ES-I3 (cell line): ENCODE measurements around the gene FBXL3.

Experiments
- H3K36me3 ChIP-seq: 2 replicates; pipeline ENCODE4 v1.6.1; 2013; ENCODE audit warnings: mild to moderate bottlenecking, low read length, control low read depth, moderate library complexity; ENCODE audit not compliant: insufficient read depth
- H3K4me1 ChIP-seq: 2 replicates; pipeline ENCODE4 v1.6.1; 2013; ENCODE audit warnings: mild to moderate bottlenecking, control low read depth, low read length; ENCODE audit not compliant: insufficient read depth
- H3K9ac ChIP-seq: 2 replicates; pipeline ENCODE4 v1.6.1; 2013; ENCODE audit warnings: low read depth, mild to moderate bottlenecking, low read length, moderate library complexity
- H3K9me3 ChIP-seq: 2 replicates; pipeline ENCODE4 v1.6.1; 2013; ENCODE audit warnings: mild to moderate bottlenecking, low read length, moderate library complexity; ENCODE audit not compliant: control insufficient read depth, insufficient read depth

The FBXL3 gene

GRCh38 chr13:76991432-76991795, 35.5 kb downstream of the FBXL3 start:
- no peaks in the 10 kb centered on the region for H3K9me3 ChIP-seq
- H3K9ac ChIP-seq = peak overlapping the region; percentile 72; the same call in 1 of the 2 replicates
- peaks cover 7% of the 10 kb centered on the region for H3K4me1 ChIP-seq
- H3K36me3 ChIP-seq = peaks cover 2% of the 10 kb centered on the region; the same call in 1 of the 2 replicates

- Histone ChIP-seq H3K36me3 (no peaks in the 10 kb centered on the region), H3K9ac (no peak overlapping the region)
These were observed 43.3 kb downstream of the FBXL3 start for GRCh38 chr13:76983676-76984075.

DNA sequence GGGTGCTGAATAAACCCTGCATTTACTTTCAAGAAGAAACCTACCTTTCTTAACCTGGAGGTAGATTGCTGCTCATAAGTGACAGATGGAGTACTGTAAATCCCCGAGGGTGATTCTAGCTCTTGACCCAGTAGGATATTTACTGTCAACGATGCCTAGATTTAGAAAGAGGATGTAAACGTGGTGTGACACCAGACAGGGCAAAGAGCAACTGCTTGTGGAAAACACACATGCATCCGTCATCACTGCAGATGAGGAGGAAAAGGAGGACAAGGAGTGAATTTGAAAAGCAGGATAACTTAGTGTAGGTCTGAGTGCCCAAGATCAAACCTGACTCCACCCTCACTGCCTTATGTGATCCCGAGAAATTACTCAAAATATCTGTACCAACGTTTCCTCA, 44.9 kb downstream of the FBXL3 start:
- Histone ChIP-seq H3K9ac (no peak overlapping the region), H3K9me3 (no peaks in the 10 kb centered on the region; the same call in 1 of the 2 replicates), H3K36me3 (no peaks in the 10 kb centered on the region), H3K4me1 (no peaks in the 10 kb centered on the region)

More at GRCh38 chr13:76983676-76984075, 43.3 kb downstream of the FBXL3 start:
- Histone ChIP-seq H3K4me1 (no peaks in the 10 kb centered on the region), H3K9me3 (no peaks in the 10 kb centered on the region; the same call in 1 of the 2 replicates)

GRCh38 chr13:76980075-76980718, 46.8 kb downstream of the FBXL3 start:
- no peak overlapping the region for H3K9ac ChIP-seq
- peaks cover 6% of the 10 kb centered on the region; the same call in 1 of the 2 replicates for H3K4me1 ChIP-seq
- no peaks in the 10 kb centered on the region; the same call in 1 of the 2 replicates for H3K9me3 ChIP-seq
- H3K36me3 ChIP-seq = no peaks in the 10 kb centered on the region

- Histone ChIP-seq H3K36me3 (no peaks in the 10 kb centered on the region), H3K9ac (no peak overlapping the region), H3K9me3 (no peaks in the 10 kb centered on the region), H3K4me1 (peaks cover 6% of the 10 kb centered on the region; the same call in 1 of the 2 replicates)
These were observed 50.0 kb downstream of the FBXL3 start for GRCh38 chr13:76976929-76977328.

GRCh38 chr13:76976490-76976889, 50.5 kb downstream of the FBXL3 start:
- H3K4me1 ChIP-seq = peaks cover 6% of the 10 kb centered on the region; the same call in 1 of the 2 replicates
- no peak overlapping the region for H3K9ac ChIP-seq
- no peaks in the 10 kb centered on the region for H3K36me3 ChIP-seq
- no peaks in the 10 kb centered on the region for H3K9me3 ChIP-seq

- H3K36me3 ChIP-seq = no peaks in the 10 kb centered on the region
- no peaks in the 10 kb centered on the region for H3K9me3 ChIP-seq
- peaks cover 6% of the 10 kb centered on the region; the same call in 1 of the 2 replicates for H3K4me1 ChIP-seq
- no peak overlapping the region for H3K9ac ChIP-seq
These were observed 51.1 kb downstream of the FBXL3 start for GRCh38 chr13:76975863-76976262.

DNA sequence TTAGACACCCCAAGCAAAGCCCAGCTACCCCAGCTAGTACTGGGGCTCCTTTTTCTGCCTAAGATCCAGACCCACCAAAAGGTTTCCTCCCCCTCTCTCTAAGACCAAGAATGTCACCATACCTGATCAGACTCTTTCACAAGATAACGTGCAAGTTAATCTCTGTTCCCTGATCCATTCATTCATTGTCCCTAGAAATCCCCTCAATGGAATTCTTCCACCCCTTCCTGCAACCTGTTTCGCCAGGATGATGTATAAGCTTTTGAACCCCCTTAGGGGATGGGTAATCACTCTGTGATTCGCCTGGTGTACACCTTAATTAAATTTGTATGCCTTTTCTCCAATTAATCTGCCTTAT, 52.4 kb downstream of the FBXL3 start:
- H3K36me3 ChIP-seq = no peaks in the 10 kb centered on the region

DNA sequence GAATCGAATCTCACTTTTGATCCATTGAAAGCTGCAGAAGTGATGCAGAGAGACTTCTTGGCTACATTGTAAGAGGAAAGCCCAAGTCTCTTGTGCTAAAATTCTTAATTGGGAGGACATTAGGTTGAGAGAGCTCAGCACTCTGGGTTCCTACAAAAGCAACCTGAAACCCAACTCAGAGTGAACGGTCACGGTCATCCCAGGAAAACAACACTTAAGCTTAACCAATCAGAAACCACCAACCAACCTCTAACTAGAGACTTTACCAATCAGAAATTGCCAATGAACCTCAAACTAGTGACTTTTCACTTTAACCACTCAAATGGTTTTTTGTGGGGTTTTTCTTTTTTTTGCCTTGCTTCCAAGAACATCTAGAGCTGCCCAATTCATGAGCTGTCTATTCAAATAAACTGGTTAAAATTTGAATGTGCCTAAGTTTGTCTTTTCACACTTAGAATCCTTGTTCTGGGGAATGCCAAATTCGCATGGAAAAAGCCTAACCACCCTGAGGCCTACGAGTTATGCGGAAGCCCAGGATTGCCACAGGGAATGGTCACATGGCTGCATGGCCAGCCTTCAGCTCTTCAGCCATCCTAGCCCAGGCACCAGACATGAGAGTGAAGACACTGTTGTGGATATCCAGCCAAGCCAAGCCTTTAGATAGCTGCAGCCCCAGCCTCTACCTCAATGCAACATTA, 52.9 kb downstream of the FBXL3 start:
- no peaks in the 10 kb centered on the region for H3K9me3 ChIP-seq
- H3K9ac ChIP-seq = no peak overlapping the region
- H3K36me3 ChIP-seq = no peaks in the 10 kb centered on the region
- H3K4me1 ChIP-seq = peaks cover 6% of the 10 kb centered on the region; the same call in 1 of the 2 replicates

More for the DNA sequence above, 52.4 kb downstream of the FBXL3 start:
- Histone ChIP-seq H3K4me1 (peaks cover 6% of the 10 kb centered on the region; the same call in 1 of the 2 replicates), H3K9ac (no peak overlapping the region), H3K9me3 (no peaks in the 10 kb centered on the region)

DNA sequence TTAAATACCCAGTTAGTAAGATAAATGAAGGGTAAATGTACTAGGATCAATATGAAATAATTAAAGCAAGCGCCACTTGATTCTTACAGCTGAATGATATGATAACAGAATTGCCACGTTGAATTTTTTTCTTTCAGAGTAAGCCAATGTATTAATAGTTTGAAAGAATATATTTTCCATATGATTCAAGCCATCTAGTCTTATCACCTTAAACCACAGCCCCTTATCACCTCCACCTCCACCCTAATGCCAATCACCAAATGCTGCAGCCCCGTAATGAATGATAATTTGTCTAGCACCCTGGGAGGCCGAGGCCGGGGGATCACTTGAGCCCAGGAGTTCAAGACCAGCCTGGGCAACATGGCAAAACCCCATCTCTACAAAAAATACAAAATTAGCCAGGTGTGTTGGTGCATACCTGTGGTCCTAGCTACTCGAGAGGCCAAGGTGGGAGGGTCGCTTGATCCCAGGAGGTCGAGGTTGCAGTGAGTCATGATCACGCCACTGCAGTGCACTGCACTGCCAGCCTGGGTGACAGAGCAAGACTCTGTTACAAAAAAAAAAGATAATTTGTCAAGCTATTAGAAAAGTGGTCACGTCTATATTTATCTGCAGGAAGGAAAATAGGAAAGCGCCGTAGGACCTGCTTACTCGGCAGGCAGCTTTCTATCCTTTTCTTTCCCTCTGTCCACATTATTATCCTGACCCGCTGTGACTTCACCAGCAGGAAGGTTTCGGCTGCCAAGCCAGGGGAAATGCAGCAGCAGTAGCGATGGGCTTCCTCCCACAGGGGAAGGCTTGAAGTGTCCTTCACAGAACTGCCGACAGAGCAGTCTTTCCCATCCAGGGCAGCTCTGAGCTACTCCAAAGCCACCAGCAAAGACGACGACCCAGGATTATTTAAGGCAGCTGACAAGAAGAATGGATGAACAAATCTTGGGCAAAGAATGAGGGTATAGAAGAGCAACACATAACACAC, 54.8 kb downstream of the FBXL3 start:
- no peaks in the 10 kb centered on the region for H3K36me3 ChIP-seq
- H3K4me1 ChIP-seq = peaks cover 6% of the 10 kb centered on the region; the same call in 1 of the 2 replicates
- no peak overlapping the region for H3K9ac ChIP-seq
- H3K9me3 ChIP-seq = no peaks in the 10 kb centered on the region

- Histone ChIP-seq H3K4me1 (peaks cover 6% of the 10 kb centered on the region; the same call in 1 of the 2 replicates), H3K36me3 (no peaks in the 10 kb centered on the region), H3K9me3 (no peaks in the 10 kb centered on the region), H3K9ac (no peak overlapping the region)
These were observed 55.7 kb downstream of the FBXL3 start for GRCh38 chr13:76971215-76971614.

- Histone ChIP-seq H3K36me3 (no peaks in the 10 kb centered on the region), H3K9me3 (no peaks in the 10 kb centered on the region), H3K9ac (no peak overlapping the region), H3K4me1 (no peaks in the 10 kb centered on the region)
These were observed 57.2 kb downstream of the FBXL3 start for GRCh38 chr13:76969488-76970365.

DNA sequence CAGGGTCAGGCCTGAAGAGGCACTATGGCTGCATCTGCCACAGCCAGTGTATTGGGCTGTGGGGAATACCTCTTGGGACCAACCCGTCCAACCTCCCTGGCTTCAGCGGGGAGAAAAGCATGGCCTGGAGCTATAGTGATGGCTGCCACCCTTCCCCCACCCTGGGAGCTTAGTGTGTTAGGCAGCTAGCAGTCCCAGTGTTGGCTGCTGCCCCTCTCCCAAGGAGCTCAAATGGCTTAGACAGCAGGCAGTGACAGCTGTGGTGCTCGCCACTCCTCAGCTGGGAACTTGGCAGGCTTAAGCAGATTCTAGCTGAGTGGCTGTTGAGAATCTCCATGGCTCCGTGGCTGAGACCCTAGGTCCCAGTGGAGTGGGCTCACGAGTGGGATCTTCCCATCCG, 58.9 kb downstream of the FBXL3 start:
- no peaks in the 10 kb centered on the region for H3K4me1 ChIP-seq
- no peak overlapping the region for H3K9ac ChIP-seq
- no peaks in the 10 kb centered on the region for H3K9me3 ChIP-seq
- H3K36me3 ChIP-seq = no peaks in the 10 kb centered on the region
